ENCODE measurements around the gene CLCN6.

Gene CLCN6

GRCh38 chr1:11855430-11855829 lies 49.4 kb downstream of the CLCN6 start:
- no peak for DNase-seq

DNA sequence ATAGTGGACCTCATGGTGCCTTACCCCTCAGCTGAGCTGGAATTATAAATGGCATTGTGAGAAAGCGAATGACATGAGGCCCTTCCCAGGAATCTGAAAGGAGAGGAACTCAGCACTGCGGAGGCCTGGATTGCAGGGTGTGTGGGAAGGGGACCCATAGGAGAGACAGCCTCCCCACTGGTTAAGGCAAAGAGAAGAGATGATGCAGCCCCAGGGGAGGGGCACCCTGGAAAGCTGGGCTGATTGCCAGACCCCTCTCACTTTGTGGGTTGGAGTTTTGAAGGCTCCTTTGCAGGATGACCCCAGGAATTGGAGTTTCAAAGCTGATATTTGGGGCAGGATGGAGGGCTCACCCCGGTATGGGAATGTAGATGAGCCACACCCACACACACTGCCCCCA lies 50.7 kb downstream of the CLCN6 start:
- DNase-seq, result no peak

DNA sequence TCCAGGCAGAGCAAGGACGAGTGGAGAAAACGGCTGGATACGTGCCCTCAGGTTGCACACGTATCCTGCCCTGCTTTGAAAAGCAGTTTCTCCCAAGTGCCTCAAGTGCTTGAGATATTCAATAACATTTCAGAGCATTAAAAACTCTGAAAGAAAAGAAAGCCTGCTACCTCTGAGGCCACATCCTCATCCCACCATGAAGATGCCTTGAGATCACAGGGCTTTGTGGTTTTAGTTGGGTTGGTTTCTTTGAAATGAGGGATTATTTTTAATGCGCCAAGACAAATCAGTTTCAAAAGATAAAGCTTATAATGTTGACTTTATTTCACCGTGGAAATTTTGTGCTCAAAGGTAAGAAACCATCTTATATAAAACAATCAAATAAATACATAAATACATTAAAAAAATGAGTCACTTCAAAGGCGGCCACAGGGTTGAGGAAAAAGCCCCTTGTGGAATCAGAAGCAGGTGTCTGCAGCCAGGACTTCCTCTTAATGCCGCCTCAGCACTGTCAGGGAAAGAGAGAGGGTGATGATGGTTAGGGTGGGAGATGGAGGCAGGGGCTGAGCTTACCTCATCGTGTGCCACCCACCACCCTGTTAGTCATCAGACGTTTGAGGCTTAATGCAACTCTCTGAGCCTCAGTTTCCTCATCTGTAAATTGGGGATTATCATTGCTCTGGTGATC lies 51.3 kb downstream of the CLCN6 start:
- no peak for DNase-seq

- no peak for DNase-seq
Measured at GRCh38 chr1:11858158-11858557, 52.2 kb downstream of the CLCN6 start.

DNA sequence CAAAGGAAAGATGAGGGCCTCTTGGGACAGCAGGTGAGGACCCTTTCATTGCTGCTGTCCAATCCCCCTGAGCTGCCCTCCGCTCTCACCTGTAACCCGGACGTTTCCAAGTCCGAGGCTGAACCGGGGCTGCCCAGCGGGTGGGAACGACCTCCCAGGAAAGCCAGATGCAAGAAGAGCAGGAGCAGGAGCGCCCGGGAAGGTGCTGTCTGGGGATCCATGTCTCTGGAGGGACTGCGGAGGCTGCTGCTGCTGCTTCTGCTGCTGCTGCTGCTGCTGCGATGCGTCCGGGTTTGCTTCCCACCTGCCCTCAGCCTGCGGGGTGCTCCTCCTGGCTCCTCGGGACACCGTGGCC lies 52.6 kb downstream of the CLCN6 start, which contains the start of gene NPPB:
Gene NPPB, minus strand, starts transcription at position 333 of the 355 bp plus-strand sequence. Its CDS starts 112 bp downstream, at position 221.
- no peak for DNase-seq

DNA sequence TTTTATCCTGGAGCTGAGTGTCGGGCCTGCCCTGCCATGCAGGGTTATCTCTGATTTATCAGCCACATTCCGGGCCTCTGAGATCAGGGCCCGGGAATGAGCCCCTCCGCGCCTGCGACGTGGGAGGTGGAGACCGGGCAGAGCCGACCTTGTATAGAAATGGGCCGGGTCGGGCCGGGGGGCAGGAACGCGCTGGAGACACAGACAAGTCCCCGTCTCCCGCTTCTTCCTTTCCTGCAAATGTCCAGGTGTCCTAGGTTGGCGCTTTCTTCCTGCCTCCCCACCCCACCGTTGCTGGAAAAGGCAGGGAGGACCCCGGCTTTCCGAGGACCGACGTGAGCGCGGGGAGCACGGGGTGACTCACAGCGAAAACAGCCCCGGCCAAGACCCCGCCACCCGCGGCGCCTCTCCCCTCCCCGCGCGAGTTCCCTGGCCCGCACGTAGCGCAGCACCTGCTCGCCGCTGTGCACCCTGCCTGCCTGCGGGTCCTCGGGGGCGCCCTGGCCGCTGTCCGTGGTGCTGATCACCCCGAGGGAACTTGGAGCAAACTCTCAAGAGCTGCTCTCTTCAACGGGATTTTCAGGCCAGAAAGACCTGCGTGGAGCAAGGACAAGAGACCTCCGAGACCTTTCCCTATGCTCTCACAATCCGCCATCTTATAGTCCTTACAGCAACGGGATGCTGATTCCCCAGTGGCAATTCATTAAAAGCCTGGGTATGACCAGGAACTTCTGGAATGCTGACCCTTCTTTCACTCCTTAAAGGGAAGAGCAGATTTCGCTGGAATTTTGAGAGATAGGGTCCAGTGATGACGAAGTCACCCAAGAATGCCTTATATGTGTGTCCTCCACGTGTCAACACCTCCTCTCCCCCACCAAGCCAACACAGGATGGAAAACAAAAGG lies 53.2 kb downstream of the CLCN6 start:
- DNase-seq, result peak; percentile 31

DNA sequence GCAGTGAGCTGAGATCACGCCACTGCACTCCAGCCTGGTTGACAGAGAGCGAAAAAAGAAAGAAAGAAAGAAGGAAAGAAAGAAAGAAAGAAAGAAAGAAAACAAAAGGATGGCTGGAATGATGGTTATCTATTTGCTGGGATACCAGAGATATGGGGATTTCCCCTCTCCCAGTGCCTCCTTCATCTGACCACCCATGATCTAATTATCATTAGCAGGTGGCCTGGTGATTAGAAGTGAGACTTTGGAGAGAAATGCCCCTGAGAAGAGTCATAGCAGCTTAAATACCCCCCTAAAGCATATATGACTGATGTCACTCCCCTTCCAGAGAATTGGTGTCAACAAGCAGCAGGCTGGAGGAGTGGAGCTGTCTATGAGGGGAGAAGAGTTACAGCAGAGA lies 54.1 kb downstream of the CLCN6 start:
- DNase-seq, result no peak

DNA sequence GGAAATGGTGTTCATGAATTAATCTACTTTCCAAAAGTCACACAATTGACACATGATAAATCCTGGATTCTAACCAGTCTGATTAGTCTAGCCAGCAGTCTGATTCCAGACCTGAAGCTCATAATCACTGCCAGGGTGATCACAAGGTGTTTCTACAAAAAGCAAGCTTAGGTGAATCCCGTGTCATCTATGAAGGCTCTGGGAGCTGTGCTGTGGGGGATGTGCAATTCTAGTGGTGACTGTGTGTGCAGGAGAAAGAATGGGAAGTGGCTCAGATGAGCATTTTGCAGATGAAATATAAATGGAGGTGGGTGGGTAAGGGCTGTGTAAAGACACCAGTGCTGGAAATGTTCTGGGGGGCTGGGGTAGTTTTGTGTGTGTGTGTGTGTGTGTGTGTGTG lies 54.6 kb downstream of the CLCN6 start:
- no peak for DNase-seq

GRCh38 chr1:11862890-11863289 lies 56.9 kb downstream of the CLCN6 start:
- DNase-seq, result no peak

- no peak for DNase-seq
Measured at GRCh38 chr1:11868331-11868980, 62.5 kb downstream of the CLCN6 start.

DNA sequence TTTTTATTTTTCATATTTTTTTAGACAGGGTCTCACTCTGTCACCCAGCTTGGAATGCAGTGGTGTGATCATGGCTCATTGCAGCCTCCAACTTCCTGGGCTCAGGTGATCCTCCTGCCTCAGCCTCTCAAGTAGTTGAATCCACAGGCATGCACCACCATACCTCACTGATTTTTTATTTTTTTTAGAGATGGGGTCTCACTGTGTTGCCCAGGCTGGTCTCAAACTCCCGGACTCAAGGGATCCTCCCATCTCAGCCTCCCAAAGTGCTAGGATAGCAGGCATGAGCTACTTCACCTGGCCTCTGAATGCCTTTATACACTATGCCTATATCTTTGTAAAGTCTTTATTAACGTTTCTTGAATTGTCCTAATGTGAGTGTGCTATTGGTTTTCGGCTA lies 63.1 kb downstream of the CLCN6 start:
- DNase-seq, result no peak

GRCh38 chr1:11869650-11870207 lies 63.7 kb downstream of the CLCN6 start:
- DNase-seq, result no peak

- no peak for DNase-seq
Measured at GRCh38 chr1:11872545-11872944, 66.6 kb downstream of the CLCN6 start.

DNA sequence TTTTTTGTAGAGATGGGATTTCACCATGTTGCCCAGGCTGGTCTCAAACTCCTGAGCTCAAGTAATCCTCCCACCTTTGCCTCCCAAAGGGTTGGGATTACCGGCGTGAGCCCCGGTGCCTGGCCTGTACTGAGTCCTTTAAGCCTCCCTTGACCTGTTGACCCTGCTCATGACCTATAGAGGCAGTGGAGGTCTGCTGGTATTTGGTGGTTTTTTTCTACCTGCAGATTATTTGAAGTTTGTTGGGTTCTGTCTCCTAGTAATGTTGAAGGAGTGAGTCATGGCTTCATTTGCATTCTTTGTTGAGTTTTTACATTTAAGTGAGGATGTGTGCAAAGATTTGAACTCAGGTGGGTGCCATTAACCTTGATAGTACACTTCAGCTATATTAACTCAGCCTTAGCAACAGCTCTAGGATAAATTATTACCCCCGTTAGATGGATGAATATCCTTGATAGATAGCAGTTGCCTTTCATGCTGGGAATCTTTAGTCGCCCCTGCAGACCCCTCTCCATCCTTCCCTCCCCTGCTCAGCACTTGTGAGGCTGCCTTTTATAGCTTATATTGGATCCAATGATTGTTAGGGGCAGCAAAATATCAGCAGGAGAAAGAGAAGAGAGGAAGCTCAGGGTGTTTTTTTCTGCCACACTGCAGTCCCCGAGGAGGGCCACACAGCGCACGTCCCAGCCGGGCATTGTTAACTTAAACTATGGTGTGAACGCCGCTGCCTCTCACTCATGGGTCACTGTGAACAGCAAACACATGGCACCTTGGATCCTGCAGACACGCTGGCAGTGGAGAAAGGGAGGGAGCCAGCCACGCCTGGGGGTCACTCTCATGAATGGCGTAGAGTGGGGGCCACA lies 67.6 kb downstream of the CLCN6 start:
- DNase-seq, result no peak

DNA sequence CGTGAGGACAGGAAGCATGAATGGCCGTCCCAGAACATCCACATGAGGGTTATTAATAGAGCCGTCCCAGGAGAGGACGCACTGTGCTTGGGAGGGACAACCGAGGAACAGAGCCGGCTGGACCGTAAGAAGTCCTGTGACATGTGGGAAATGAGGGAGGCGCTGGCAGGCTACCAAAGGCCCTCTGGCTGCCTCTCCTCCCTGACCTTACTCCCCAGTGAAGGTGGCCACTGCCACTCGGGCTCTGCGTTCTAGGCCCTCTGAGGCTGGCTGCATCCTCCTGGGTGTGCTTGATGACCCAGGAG lies 68.2 kb downstream of the CLCN6 start:
- DNase-seq, result no peak

DNA sequence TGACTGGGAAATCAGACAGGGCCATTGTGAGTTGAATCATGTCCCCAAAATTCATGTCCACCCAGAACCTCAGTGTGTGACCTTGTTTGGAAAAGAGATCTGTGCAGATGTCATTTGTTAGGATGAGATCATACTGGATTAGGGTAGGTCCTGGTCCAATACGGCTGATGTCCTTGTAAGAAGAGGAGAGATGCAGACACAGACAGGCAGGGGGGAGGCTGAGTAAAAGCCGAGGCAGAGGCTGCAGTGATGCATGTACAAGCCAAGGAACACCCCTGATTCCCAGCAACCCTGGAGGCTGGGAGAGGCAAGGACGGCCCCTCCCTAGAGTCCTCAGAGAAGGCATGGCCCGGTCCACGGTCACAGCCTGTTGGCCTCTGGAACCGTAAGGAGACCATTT lies 68.6 kb downstream of the CLCN6 start:
- DNase-seq, result no peak

DNA sequence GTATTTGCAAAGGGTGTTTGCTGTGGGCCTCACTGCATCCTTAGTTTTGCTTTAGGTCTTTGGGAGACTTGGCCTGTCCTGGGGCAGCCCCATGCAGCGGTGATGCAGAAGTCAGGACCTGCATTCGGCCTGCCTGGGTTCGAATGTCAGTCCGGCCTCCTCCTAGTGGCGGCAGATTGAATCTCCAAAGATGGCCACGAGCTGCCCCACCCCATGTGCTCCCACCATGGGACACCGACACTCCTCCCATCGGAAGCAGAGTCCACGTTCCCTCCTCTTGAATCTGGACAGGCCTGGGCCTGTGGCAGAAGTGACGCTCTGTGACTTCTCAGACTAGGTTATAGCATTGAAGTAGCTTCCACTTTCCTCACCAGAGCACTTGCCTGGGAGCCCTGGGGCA lies 69.1 kb downstream of the CLCN6 start:
- no peak for DNase-seq

DNA sequence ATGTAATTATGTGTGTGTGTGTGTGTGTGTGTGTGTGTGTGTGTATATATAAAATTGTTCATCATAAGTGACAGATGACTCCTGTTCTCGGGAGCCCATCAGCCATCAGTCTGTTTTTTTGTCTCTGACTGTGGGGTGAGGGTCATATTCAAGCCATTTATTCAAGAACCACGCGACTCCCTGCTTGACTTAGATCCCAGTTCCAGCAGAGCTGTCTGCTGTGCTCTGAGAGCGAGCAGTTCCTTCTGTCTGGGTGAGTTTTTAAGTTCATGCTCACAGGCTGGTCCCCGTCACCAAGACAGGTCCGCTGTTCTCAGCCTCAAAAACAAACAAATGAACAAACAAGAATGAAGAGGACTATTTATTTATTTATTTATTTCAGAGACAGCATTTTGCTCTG lies 71.1 kb downstream of the CLCN6 start:
- no peak for DNase-seq

- no peak for DNase-seq
Measured at GRCh38 chr1:11878081-11878890, 72.3 kb downstream of the CLCN6 start.

- no peak for DNase-seq
Measured at GRCh38 chr1:11878891-11879190, 72.8 kb downstream of the CLCN6 start.

- no peak for DNase-seq
Measured at GRCh38 chr1:11879311-11880180, 73.6 kb downstream of the CLCN6 start.
